HG02610 (cell line): ENCODE data around the gene HTATSF1.

ENCODE experiments used
- ATAC-seq: cut with Tn5 transposase; IDR thresholded peaks from one replicate; pipeline ENCODE4 v1.9.1; 2021; ENCODE audit warnings: mild to moderate bottlenecking, moderate library complexity; ENCODE audit not compliant: unreplicated experiment

Gene HTATSF1

GRCh38 chrX:136495043-136495442, 2.3 kb upstream of the HTATSF1 start:
- ATAC-seq: no peak

- ATAC-seq: no peak
Observed at GRCh38 chrX:136496186-136496763, 1.1 kb upstream of the HTATSF1 start.

DNA sequence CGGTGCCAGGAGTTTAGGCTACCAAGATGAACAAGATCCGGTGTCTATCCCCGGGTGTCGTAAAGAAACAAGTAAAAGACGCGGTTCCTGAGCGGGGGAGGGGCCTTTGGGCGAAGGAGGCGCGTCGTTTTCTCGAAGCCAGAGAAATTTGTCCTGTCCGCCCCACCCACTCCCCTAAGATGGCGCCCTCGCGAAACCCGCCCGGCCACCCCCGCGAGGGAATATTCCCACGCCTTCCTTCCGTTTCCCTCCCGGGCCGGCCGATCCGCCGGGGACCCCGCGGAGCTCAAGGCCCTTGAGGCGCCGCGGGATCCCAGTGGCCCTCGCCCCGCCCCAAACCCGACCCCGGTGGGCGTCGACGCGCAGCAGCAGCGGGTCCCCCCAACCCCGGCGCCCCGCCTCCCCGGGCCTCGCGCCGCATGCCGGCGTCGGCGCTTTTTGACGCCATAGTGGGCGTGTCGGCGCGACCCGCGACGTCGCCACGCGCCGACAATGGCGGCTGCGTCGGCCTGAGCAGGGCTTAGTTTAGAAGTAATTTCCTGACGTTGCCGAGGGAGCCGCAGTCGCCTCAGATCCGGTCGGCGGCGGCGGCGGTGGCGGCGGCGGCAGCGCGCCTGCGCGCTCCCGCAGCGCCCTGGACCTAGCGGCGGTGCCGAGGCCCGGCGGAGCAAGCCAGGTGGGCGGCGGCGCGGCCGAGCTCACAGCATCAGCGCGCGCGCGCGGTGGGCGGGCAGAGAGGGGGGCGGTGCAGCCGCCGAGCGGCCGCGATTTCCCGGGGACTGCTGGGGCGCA, 432 bp upstream of the HTATSF1 start:
- peak; percentile 82 for ATAC-seq

GRCh38 chrX:136519069-136519468, 21.7 kb downstream of the HTATSF1 start:
- no peak for ATAC-seq

DNA sequence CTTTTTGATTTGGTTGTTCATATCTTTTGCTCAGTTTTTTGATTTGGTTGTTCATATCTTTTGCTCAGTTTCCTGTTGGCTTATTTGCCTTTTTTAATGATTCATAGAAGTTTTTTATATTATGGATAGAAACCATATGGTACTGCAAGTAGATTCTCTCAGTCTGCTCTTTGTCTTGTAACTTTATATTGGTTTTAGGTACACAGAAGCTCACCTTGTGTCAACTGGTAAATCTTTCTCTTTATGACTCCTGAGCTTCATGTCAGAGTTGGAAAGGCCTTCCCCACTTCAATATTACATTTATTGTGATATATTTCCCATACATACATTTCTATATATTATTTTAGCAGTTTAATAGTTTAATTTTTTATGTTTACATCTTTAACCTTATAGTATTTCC, 26.4 kb downstream of the HTATSF1 start:
- ATAC-seq: no peak

- ATAC-seq: no peak
Observed at GRCh38 chrX:136525738-136526606, 28.6 kb downstream of the HTATSF1 start.

GRCh38 chrX:136528645-136529315, 31.4 kb downstream of the HTATSF1 start:
- ATAC-seq: no peak

DNA sequence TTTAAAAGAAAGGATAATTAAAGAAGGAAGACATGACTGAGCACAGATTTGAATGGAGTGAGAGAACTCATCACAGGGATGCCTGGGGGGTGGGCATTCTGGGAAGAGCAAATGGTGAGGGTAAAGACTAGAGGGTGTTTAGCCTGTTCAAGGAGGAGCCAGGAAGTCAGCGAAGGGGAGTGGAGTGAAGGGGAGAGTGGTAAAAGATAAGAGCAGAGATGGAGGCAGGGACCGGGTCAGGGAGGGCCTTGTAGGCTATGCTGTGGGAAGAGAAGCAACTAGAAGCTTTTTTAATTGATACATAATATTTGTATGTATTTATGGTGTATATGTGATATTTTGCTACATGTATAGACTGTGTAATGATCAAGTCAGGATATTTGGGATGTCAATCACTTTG, 32.4 kb downstream of the HTATSF1 start:
- ATAC-seq: no peak

DNA sequence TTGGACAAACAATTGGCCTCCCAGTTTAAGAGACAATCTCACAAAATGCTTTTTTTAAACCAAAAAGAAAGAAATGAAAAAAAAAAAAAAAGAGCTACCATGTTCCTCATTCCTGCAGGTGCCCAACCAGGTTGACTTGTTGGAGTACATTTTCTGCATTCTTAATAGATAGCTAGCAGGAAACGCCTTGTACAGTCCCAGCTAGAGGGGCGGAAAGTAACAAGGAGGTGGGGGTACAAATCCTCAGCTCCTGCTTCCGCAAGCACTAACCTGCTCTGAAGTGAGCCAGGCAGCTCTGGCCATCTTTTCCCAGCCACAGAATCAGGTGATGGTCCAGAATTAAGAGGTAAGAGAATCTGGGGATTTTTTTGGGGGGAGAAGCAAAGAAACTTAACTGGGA, 34.6 kb downstream of the HTATSF1 start, which contains the start of gene VGLL1:
VGLL1 (plus strand) TSS at position 265 of the 400 bp plus-strand sequence. CDS start 3,806 bp downstream, outside the sequence.
- no peak for ATAC-seq

- no peak for ATAC-seq
Observed at GRCh38 chrX:136534131-136534530, 36.7 kb downstream of the HTATSF1 start.

DNA sequence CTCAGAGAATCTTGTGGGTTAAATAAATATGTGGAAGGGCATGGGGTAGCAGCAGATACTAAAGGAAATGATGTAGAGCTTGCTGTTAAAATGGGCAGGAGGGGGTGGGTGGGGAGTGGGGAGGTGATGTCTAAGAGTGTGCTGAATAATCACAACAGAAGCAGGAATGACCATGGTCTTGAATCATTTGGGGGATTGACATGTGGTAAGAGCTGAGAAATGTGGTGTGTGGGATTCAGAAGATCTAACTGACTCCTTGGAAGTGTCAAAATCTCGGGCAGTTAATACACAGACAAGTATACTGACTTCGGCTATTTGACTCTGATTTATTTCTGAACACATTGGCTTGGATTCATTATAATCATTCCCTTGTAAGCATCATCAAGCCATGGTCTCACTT, 41.4 kb downstream of the HTATSF1 start:
- no peak for ATAC-seq

DNA sequence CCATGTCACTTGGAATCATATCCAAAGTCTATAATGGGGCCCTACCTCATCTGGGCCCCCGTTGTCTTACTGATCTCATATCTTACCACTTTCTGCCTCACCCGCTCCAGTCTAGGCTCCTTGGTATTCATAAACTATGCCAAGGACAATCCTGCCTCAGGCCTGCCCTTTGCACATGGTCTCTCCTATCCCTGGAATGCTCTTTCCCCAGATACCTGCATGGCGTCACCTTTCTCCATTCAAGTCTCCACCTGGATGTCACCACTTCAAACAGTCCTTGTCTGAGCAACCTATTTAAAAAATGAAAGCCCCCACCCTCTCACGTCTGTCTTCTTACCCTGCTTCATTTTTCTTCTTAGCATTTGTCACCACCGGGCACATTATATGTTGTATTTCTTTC, 42.8 kb downstream of the HTATSF1 start:
- ATAC-seq: no peak

GRCh38 chrX:136541294-136541693, 43.9 kb downstream of the HTATSF1 start:
- no peak for ATAC-seq

DNA sequence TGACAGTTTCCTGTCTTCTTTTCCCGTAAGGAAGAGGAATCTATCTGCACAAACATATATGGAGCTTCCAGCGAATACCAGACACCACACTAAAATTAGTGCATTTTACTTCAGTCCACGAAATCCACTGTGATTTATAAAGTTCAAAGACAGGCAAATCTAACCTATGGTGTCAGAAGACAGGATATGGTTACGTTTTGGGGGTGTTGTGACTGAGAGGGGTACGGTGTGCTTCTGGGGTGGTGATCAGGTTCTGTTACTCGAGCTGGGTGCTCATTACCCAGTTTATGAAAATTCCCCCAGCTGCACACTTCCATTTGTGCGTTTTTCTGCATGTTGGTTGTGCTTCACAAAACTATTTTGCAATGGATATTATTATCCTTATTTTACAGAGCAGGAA, 44.9 kb downstream of the HTATSF1 start:
- ATAC-seq: no peak

GRCh38 chrX:136546371-136546781, 49.0 kb downstream of the HTATSF1 start:
- ATAC-seq: no peak

DNA sequence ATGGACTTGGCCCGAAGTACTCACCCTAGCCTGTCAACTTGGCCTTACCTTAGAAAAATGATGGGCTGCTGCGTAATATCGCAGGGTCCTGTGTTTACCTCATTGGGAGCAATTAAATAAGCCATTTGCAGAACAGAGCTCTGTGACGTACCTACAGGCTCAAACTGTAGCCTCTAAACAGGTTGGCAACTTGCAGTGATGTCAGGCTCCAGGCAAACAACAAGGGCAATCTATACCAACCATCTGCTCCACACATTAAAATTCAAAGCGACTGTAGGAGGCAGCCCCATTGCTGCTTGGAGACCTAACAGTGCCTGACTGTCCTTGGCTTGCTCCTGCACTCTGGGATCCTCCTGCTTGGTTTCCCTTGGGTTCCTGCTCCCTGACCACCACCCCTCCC, 51.8 kb downstream of the HTATSF1 start:
- ATAC-seq: no peak

DNA sequence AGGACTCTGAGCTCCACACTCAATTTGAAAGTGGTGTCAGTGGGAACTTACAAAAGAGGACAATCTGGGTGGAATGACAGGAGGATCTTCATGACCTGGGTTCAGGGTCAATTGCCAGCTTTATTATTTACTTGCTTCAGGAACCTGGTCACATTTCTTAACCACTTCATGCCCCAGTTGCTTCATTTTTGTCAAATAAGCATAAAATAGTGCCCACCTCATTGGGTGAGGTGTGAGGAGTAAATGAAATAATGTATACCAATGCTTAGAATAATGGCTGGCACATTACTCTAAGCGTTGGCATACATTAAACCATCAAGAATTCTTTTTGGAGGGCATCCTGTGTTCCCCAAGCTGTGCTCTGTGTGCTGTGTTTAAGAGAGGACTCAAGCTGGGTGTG, 54.0 kb downstream of the HTATSF1 start:
- no peak for ATAC-seq

GRCh38 chrX:136555694-136556093, 58.3 kb downstream of the HTATSF1 start:
- ATAC-seq: no peak
